Natural killer cell (primary cell): Measurements from ENCODE around the gene LRP8. TPM values are rescaled to one million over a fixed set of nuclear protein-coding genes. Genes with fewer than 3 reads are reported as not detected.
A peak's percentile ranks its signal among the peaks of the same experiment; 100 is the strongest.

Experiments used
- ATAC-seq, 3 donors: fragments of 150-1000 bp in 2 of 3; fragments of 200-7000 bp in 1 of 3; cut with Tn5 transposase; 1 replicate in 1 of 3; 2 replicates in 2 of 3; pipeline ENCODE4 v1.10.0; 2021; ENCODE audit warnings: mild to moderate bottlenecking in 2 of 3, moderate library complexity in 2 of 3
- DNase-seq, 2 donors: peaks; one replicate each; pipeline versions ENCODE4 v3.0.0 to v3.0.0-alpha.2; 2013 to 2021; ENCODE audit warnings: mixed read lengths in 1 of 2
- H3K27ac ChIP-seq: one replicate; pipeline ENCODE4 v1.5.1; 2013; ENCODE audit warnings: mild to moderate bottlenecking, low read length
- H3K27me3 ChIP-seq: one replicate; pipeline ENCODE4 v1.6.1; 2013; ENCODE audit warnings: low read length; ENCODE audit not compliant: control insufficient read depth, insufficient read depth
- H3K36me3 ChIP-seq: one replicate; pipeline ENCODE4 v1.6.1; 2013; ENCODE audit warnings: low read length; ENCODE audit not compliant: control insufficient read depth, insufficient read depth
- H3K4me1 ChIP-seq: one replicate; pipeline ENCODE4 v1.6.1; 2013; ENCODE audit warnings: low read length; ENCODE audit not compliant: control insufficient read depth, insufficient read depth
- H3K4me3 ChIP-seq: one replicate; pipeline ENCODE4 v1.5.1; 2013; ENCODE audit warnings: low read length
- H3K9me3 ChIP-seq: one replicate; pipeline ENCODE4 v1.6.1; 2013; ENCODE audit warnings: low read length; ENCODE audit not compliant: control insufficient read depth, insufficient read depth
- H3K27ac Mint-ChIP-seq, 2 donors: one replicate each; pipeline ENCODE4 v1.8.0; 2022; ENCODE audit warnings: mild to moderate bottlenecking in 2 of 2, mixed read lengths in 2 of 2, moderate library complexity in 1 of 2
- H3K27me3 Mint-ChIP-seq, 2 donors: one replicate each; pipeline ENCODE4 v1.8.0; 2022; ENCODE audit warnings: low read depth in 2 of 2, mixed read lengths in 2 of 2
- H3K36me3 Mint-ChIP-seq: one replicate; pipeline ENCODE4 v1.8.0; 2022; ENCODE audit warnings: mixed read lengths
- H3K4me1 Mint-ChIP-seq, 2 donors: one replicate each; pipeline ENCODE4 v1.8.0; 2022; ENCODE audit warnings: mixed read lengths in 2 of 2
- H3K4me3 Mint-ChIP-seq: one replicate; pipeline ENCODE4 v1.8.0; 2022; ENCODE audit warnings: mild to moderate bottlenecking, moderate library complexity, mixed read lengths
- H3K9me3 Mint-ChIP-seq, 2 donors: one replicate each; pipeline ENCODE4 v1.8.0; 2022; ENCODE audit warnings: mixed read lengths in 2 of 2
- CTCF ChIP-seq: fragments of 200-600 bp; IDR thresholded peaks from one replicate; pipeline ENCODE4 v1.8.0; 2022; ENCODE audit warnings: antibody characterized with exemption
- WGBS: methylation state at CpG from one replicate; pipeline ENCODE4 v1.1.7; 2013; ENCODE audit warnings: missing lambda C conversion rate; ENCODE audit not compliant: insufficient coverage; 5-methylcytosine and 5-hydroxymethylcytosine counted together
- intact Hi-C: fragments of 100-400 bp; cut with micrococcal nuclease; formaldehyde crosslinking; loops from one replicate; pipeline ENCODE4 v1.14.2; 2022
- total RNA-seq, 4 donors: library from RNA; stranded (reverse); fragments of 120-200 nt in 1 of 4; gene quantifications; one replicate each; pipeline versions ENCODE4 v1.2.3 to v1.2.4, GENCODE V29; 2013 to 2022

LRP8 gene
- total RNA-seq, 3 donors from 2014 or later (not counting 1 experiment from before 2014, with no cell fraction given), result 23.2 to 27.3 (median 24.9) TPM

GRCh38 chr1:53295295-53295694 is 32.6 kb downstream of the LRP8 start:
- Mint-ChIP-seq H3K4me1 (peaks cover 27 to 40% of the 10 kb centered on the region in 2 donors), H3K27me3 (no peaks in the 10 kb centered on the region), H3K4me3 (no peak overlapping the region), H3K36me3 (no peaks in the 10 kb centered on the region), H3K27ac (peak overlapping the region; percentile 68 to 69), H3K9me3 (no peaks in the 10 kb centered on the region)
- Histone ChIP-seq H3K27ac (no peak overlapping the region), H3K4me3 (no peak overlapping the region), H3K36me3 (no peaks in the 10 kb centered on the region), H3K27me3 (no peaks in the 10 kb centered on the region), H3K9me3 (no peaks in the 10 kb centered on the region), H3K4me1 (peaks cover 32% of the 10 kb centered on the region)
- ATAC-seq (no peak), DNase-seq (no peak)
- 100% methylated on average over 3 of the region's 3 CpGs for WGBS
- intact Hi-C loops, result no loop called here
- no peak for TF ChIP-seq CTCF

- no peaks in the 10 kb centered on the region for H3K9me3 ChIP-seq
- H3K27ac ChIP-seq, result no peak overlapping the region
- H3K27me3 Mint-ChIP-seq, result no peaks in the 10 kb centered on the region
- peaks cover 27 to 35% of the 10 kb centered on the region in 2 donors for H3K4me1 Mint-ChIP-seq
- H3K4me3 ChIP-seq, result no peak overlapping the region
- no peak for TF ChIP-seq CTCF
- ATAC-seq (peak; percentile 75 to 93 (median 92)), DNase-seq (peak in 1 of 2 donors; percentile 50)
- H3K36me3 ChIP-seq, result no peaks in the 10 kb centered on the region
- no peaks in the 10 kb centered on the region for H3K27me3 ChIP-seq
- peak overlapping the region; percentile 6 for H3K4me3 Mint-ChIP-seq
- intact Hi-C loops, result no loop called here
- H3K9me3 Mint-ChIP-seq, result no peaks in the 10 kb centered on the region
- WGBS, result 67% methylated on average over 9 of the region's 9 CpGs
- H3K36me3 Mint-ChIP-seq, result no peaks in the 10 kb centered on the region
- H3K4me1 ChIP-seq, result peaks cover 32% of the 10 kb centered on the region
- peak overlapping the region; percentile 68 to 69 for H3K27ac Mint-ChIP-seq
These were observed 33.3 kb downstream of the LRP8 start for GRCh38 chr1:53294567-53294966.

GRCh38 chr1:53294061-53294460 is 33.8 kb downstream of the LRP8 start:
- ATAC-seq (no peak), DNase-seq (no peak)
- H3K4me1 Mint-ChIP-seq, result peaks cover 27 to 35% of the 10 kb centered on the region in 2 donors
- no peaks in the 10 kb centered on the region for H3K36me3 Mint-ChIP-seq
- no peaks in the 10 kb centered on the region for H3K9me3 Mint-ChIP-seq
- no peaks in the 10 kb centered on the region for H3K27me3 ChIP-seq
- no peak overlapping the region for H3K4me3 ChIP-seq
- H3K27ac ChIP-seq, result no peak overlapping the region
- peak overlapping the region; percentile 68 to 69 for H3K27ac Mint-ChIP-seq
- H3K27me3 Mint-ChIP-seq, result no peaks in the 10 kb centered on the region
- TF ChIP-seq CTCF, result no peak
- H3K36me3 ChIP-seq, result no peaks in the 10 kb centered on the region
- peaks cover 32% of the 10 kb centered on the region for H3K4me1 ChIP-seq
- H3K9me3 ChIP-seq, result no peaks in the 10 kb centered on the region
- intact Hi-C loops, result no loop called here
- 84% methylated on average over 3 of the region's 3 CpGs for WGBS
- H3K4me3 Mint-ChIP-seq, result peak overlapping the region; percentile 6

- ATAC-seq (no peak), DNase-seq (no peak)
- intact Hi-C loops, result no loop called here
- no peak overlapping the region for H3K27ac ChIP-seq
- peaks cover 30 to 33% of the 10 kb centered on the region in 2 donors for H3K4me1 Mint-ChIP-seq
- no peak for TF ChIP-seq CTCF
- H3K9me3 ChIP-seq, result no peaks in the 10 kb centered on the region
- H3K9me3 Mint-ChIP-seq, result no peaks in the 10 kb centered on the region
- H3K27me3 Mint-ChIP-seq, result no peaks in the 10 kb centered on the region
- H3K4me1 ChIP-seq, result peaks cover 32% of the 10 kb centered on the region
- peak overlapping the region; percentile 21 for H3K4me3 Mint-ChIP-seq
- no peaks in the 10 kb centered on the region for H3K36me3 ChIP-seq
- peak overlapping the region; percentile 31 to 69 for H3K27ac Mint-ChIP-seq
- H3K27me3 ChIP-seq, result no peaks in the 10 kb centered on the region
- no peak overlapping the region for H3K4me3 ChIP-seq
- 50% methylated on average over 2 of the region's 2 CpGs for WGBS
- no peaks in the 10 kb centered on the region for H3K36me3 Mint-ChIP-seq
These were observed 34.7 kb downstream of the LRP8 start for GRCh38 chr1:53293123-53293522.
